ENCODE measurements around the gene TMEM9B.

TMEM9B gene

GRCh38 chr11:9008011-9008550, 43.8 kb upstream of the TMEM9B start:
- no peak for TF ChIP-seq TCF12 (IDR thresholded peaks at IDR 0.05; ENCODE audit: low read depth)
- TF ChIP-seq EGR1 (IDR thresholded peaks at IDR 0.05) = no peak
- no peak for TF ChIP-seq EP300 (IDR thresholded peaks at IDR 0.05; ENCODE audit: borderline replicate concordance)
- TF ChIP-seq, protein P1, sequence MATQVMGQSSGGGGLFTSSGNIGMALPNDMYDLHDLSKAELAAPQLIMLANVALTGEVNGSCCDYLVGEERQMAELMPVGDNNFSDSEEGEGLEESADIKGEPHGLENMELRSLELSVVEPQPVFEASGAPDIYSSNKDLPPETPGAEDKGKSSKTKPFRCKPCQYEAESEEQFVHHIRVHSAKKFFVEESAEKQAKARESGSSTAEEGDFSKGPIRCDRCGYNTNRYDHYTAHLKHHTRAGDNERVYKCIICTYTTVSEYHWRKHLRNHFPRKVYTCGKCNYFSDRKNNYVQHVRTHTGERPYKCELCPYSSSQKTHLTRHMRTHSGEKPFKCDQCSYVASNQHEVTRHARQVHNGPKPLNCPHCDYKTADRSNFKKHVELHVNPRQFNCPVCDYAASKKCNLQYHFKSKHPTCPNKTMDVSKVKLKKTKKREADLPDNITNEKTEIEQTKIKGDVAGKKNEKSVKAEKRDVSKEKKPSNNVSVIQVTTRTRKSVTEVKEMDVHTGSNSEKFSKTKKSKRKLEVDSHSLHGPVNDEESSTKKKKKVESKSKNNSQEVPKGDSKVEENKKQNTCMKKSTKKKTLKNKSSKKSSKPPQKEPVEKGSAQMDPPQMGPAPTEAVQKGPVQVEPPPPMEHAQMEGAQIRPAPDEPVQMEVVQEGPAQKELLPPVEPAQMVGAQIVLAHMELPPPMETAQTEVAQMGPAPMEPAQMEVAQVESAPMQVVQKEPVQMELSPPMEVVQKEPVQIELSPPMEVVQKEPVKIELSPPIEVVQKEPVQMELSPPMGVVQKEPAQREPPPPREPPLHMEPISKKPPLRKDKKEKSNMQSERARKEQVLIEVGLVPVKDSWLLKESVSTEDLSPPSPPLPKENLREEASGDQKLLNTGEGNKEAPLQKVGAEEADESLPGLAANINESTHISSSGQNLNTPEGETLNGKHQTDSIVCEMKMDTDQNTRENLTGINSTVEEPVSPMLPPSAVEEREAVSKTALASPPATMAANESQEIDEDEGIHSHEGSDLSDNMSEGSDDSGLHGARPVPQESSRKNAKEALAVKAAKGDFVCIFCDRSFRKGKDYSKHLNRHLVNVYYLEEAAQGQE (IDR thresholded peaks at IDR 0.05; ENCODE audit: low read depth) = no peak

DNA sequence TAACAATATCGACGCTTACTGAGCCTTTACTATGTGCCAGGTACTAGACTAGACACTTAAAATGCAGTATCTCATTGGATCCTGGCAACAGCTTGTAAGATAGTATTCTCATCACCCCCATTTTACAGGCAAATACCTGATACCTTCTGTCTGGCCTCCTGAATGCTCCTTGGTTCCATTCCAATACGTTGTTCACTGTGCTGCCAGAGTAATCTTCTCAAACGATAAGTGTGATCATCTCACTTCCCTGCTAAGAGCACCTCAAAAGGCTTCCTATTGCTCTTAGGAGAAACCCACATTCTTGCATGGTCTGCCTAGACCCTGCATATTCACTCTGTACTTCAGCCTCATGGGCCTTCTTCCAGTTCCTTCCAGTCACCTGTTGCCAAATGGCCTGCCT, 40.8 kb upstream of the TMEM9B start:
- no peak for TF ChIP-seq MAX (IDR thresholded peaks at IDR 0.05)
- TF ChIP-seq, protein P1 (IDR thresholded peaks at IDR 0.05; ENCODE audit: low read depth) = no peak

DNA sequence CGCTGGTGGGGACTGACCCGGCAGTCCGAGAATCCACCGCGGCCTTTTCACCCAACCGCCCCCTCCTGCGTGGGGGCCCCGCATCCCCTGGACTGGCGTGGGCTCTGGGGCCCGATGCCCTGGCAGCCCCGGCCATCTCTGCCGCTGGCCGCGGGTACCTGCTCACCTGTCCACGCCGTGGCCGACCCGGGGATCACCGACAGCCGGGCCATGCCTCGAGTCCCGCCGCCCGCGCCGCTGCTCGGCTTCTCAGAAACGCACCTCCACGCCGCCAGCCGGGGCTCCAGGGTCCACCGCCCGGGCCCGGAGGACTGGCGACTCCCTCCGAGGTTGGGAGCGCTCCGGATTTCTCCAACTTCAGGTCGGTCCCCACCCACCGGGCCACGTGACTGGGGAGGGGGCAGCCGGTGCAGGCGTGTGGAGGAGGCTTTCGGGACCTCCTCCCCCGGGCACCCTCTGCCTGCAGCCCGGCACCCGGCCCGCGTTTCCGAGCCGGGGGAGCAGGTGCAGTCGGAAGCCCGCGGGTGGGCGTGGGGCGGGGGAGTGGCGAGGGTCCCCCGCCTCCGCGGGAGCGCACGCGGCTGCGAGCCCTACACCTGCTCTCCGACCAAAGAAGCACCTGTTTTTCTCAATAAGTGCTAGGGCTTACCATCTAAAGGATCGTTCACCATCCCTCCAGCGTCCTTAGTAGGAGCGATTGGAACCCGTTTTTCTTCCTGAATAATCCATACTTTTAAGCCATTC, 40.1 kb upstream of the TMEM9B start:
- no peak for TF ChIP-seq MAX (IDR thresholded peaks at IDR 0.05)
- TF ChIP-seq FOXM1 (IDR thresholded peaks at IDR 0.05; ENCODE audit: borderline replicate concordance, low read depth) = no peak
- no peak for TF ChIP-seq CEBPB (IDR thresholded peaks at IDR 0.05)
- TF ChIP-seq, protein P2, sequence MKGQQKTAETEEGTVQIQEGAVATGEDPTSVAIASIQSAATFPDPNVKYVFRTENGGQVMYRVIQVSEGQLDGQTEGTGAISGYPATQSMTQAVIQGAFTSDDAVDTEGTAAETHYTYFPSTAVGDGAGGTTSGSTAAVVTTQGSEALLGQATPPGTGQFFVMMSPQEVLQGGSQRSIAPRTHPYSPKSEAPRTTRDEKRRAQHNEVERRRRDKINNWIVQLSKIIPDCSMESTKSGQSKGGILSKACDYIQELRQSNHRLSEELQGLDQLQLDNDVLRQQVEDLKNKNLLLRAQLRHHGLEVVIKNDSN (IDR thresholded peaks at IDR 0.05) = no peak
- no peak for TF ChIP-seq EP300 (IDR thresholded peaks at IDR 0.05; ENCODE audit: borderline replicate concordance)
- TF ChIP-seq, protein P1 (IDR thresholded peaks at IDR 0.05; ENCODE audit: low read depth) = no peak

- TF ChIP-seq MAX (IDR thresholded peaks at IDR 0.05) (peak; percentile 94), FOXM1 (IDR thresholded peaks at IDR 0.05; ENCODE audit: borderline replicate concordance, low read depth) (no peak), CREB1 (IDR thresholded peaks at IDR 0.05; ENCODE audit: low read depth) (peak; percentile 50; the same call in 1 of the 2 replicates)
These were observed 39.4 kb upstream of the TMEM9B start, which contains the start of gene NRIP3 for GRCh38 chr11:9003573-9004182. Gene NRIP3 (minus strand): TSS chr11:9004001. CDS start chr11:9003935, 66 bp downstream.

GRCh38 chr11:9002920-9003572, 38.8 kb upstream of the TMEM9B start:
- TF ChIP-seq TCF12 (IDR thresholded peaks at IDR 0.05; ENCODE audit: low read depth) (no peak), EP300 (IDR thresholded peaks at IDR 0.05; ENCODE audit: borderline replicate concordance) (no peak)

- TF ChIP-seq RAD21 (IDR thresholded peaks at IDR 0.05; ENCODE audit: low read depth) (no peak), CREB1 (IDR thresholded peaks at IDR 0.05; ENCODE audit: low read depth) (no peak), EP300 (IDR thresholded peaks at IDR 0.05; ENCODE audit: borderline replicate concordance) (no peak), ZBTB7A (IDR thresholded peaks at IDR 0.05; ENCODE audit: low read depth) (no peak), EGR1 (IDR thresholded peaks at IDR 0.05) (no peak), MAX (IDR thresholded peaks at IDR 0.05) (no peak), YY1 (IDR thresholded peaks at IDR 0.05; ENCODE audit: low read depth) (no peak), CEBPB (IDR thresholded peaks at IDR 0.05) (no peak), FOXM1 (IDR thresholded peaks at IDR 0.05; ENCODE audit: borderline replicate concordance, low read depth) (no peak), NFIC (IDR thresholded peaks at IDR 0.05) (no peak), TCF12 (IDR thresholded peaks at IDR 0.05; ENCODE audit: low read depth) (no peak), TEAD4 (IDR thresholded peaks at IDR 0.05) (no peak), TAF1 (IDR thresholded peaks at IDR 0.05; ENCODE audit: low read depth) (no peak)
- TF ChIP-seq, protein P1 (IDR thresholded peaks at IDR 0.05; ENCODE audit: low read depth) = no peak
- TF ChIP-seq, protein P2 (IDR thresholded peaks at IDR 0.05) = no peak
These were observed 37.5 kb upstream of the TMEM9B start for GRCh38 chr11:9001736-9002135.

All from Ishikawa (cell line).